ENCODE results near the gene P2RX6.

- TF ChIP-seq CTCF (IDR thresholded peaks at IDR 0.05) (no peak), POLR2A (IDR thresholded peaks at IDR 0.05) (no peak), POLR2AphosphoS5 (IDR thresholded peaks at IDR 0.05) (no peak)
Observed at GRCh38 chr22:21052715-21053459, 37.9 kb downstream of the P2RX6 start.
